ENCODE results near the gene EMID1.
"Not testable (repeated sequence)": the region's sequence is repeated elsewhere in the genome, so short reads cannot be mapped to it uniquely, and the experiment has no call there.

The EMID1 gene

DNA sequence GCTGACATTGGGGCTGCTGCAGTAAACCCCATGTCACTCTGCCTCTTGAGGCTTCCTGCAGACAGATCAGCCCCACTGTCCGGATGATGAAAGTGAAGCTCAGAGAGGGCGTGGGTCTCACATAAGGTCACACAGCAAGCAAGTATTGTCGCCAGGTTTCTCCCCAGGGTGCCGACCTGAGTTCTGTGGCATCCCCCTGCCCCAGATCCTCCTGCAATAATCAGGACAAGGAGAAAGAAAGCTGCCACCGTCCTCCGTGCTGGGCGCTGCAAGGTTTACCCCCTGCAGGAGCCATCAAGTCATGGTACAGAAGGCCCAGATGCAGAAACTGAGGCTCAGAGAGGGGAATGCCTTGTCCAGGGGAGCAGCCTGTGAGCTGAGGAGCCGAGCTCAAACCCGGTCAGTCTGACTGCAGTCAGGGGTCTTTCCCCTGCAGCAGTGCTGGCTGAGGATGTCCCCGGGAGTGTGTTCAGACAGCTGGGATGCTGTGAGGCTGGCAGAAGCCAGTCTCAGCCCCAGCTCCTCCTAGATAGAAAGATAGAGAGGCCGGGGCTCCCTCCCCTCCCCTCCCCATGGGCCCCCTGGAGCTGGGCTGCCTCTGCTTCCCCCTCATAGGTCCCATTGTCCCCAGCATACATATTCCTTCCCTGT, 13.2 kb downstream of the EMID1 start:
- H3K36me3 ChIP-seq (ENCODE audit: control insufficient read depth in 1 of 2, insufficient read depth in 2 of 2, low read length in 2 of 2), result no peaks in the 10 kb centered on the region
- H3K4me3 ChIP-seq (ENCODE audit: low read depth in 1 of 2, low read length in 2 of 2), result no peak overlapping the region
- H3K9me3 ChIP-seq (ENCODE audit: control insufficient read depth in 1 of 2, low read length in 2 of 2), result no peaks in the 10 kb centered on the region
- no peaks in the 10 kb centered on the region for H3K27me3 ChIP-seq (ENCODE audit: control insufficient read depth in 1 of 2, insufficient read depth in 2 of 2, low read length in 2 of 2)
- no peak overlapping the region for H3K9ac ChIP-seq (ENCODE audit: low read depth in 1 of 2, low read length in 2 of 2)
- no peak overlapping the region for H3K27ac ChIP-seq (ENCODE audit: low read depth, low read length)
- peaks cover 0 to 9% of the 10 kb centered on the region in 2 donors for H3K4me1 ChIP-seq (ENCODE audit: control insufficient read depth in 1 of 2, insufficient read depth in 2 of 2, low read length in 2 of 2)

GRCh38 chr22:29219409-29219782, 13.7 kb downstream of the EMID1 start:
- H3K4me1 ChIP-seq (ENCODE audit: control insufficient read depth in 1 of 2, insufficient read depth in 2 of 2, low read length in 2 of 2); H3K9ac ChIP-seq (ENCODE audit: low read depth in 1 of 2, low read length in 2 of 2); H3K27me3 ChIP-seq (ENCODE audit: control insufficient read depth in 1 of 2, insufficient read depth in 2 of 2, low read length in 2 of 2); H3K4me3 ChIP-seq (ENCODE audit: low read depth in 1 of 2, low read length in 2 of 2); H3K36me3 ChIP-seq (ENCODE audit: control insufficient read depth in 1 of 2, insufficient read depth in 2 of 2, low read length in 2 of 2); H3K9me3 ChIP-seq (ENCODE audit: control insufficient read depth in 1 of 2, low read length in 2 of 2); H3K27ac ChIP-seq (ENCODE audit: low read depth, low read length): not testable (repeated sequence)

- H3K27ac ChIP-seq (ENCODE audit: low read depth, low read length), result no peak overlapping the region
- no peaks in the 10 kb centered on the region for H3K9me3 ChIP-seq (ENCODE audit: control insufficient read depth in 1 of 2, low read length in 2 of 2)
- no peaks in the 10 kb centered on the region for H3K36me3 ChIP-seq (ENCODE audit: control insufficient read depth in 1 of 2, insufficient read depth in 2 of 2, low read length in 2 of 2)
- no peak overlapping the region for H3K9ac ChIP-seq (ENCODE audit: low read depth in 1 of 2, low read length in 2 of 2)
- H3K4me1 ChIP-seq (ENCODE audit: control insufficient read depth in 1 of 2, insufficient read depth in 2 of 2, low read length in 2 of 2), result peaks cover 4 to 15% of the 10 kb centered on the region in 2 donors
- no peak overlapping the region for H3K4me3 ChIP-seq (ENCODE audit: low read depth in 1 of 2, low read length in 2 of 2)
- H3K27me3 ChIP-seq (ENCODE audit: control insufficient read depth in 1 of 2, insufficient read depth in 2 of 2, low read length in 2 of 2), result no peaks in the 10 kb centered on the region
Measured at GRCh38 chr22:29219881-29220670, 14.4 kb downstream of the EMID1 start.

GRCh38 chr22:29224121-29224858, 18.6 kb downstream of the EMID1 start:
- Histone ChIP-seq H3K4me3 (ENCODE audit: low read depth in 1 of 2, low read length in 2 of 2) (no peak overlapping the region), H3K27me3 (ENCODE audit: control insufficient read depth in 1 of 2, insufficient read depth in 2 of 2, low read length in 2 of 2) (no peaks in the 10 kb centered on the region), H3K27ac (ENCODE audit: low read depth, low read length) (peak overlapping the region; percentile 22), H3K9me3 (ENCODE audit: control insufficient read depth in 1 of 2, low read length in 2 of 2) (no peaks in the 10 kb centered on the region), H3K4me1 (ENCODE audit: control insufficient read depth in 1 of 2, insufficient read depth in 2 of 2, low read length in 2 of 2) (peaks cover 9 to 16% of the 10 kb centered on the region in 2 donors), H3K9ac (ENCODE audit: low read depth in 1 of 2, low read length in 2 of 2) (no peak overlapping the region), H3K36me3 (ENCODE audit: control insufficient read depth in 1 of 2, insufficient read depth in 2 of 2, low read length in 2 of 2) (no peaks in the 10 kb centered on the region)

DNA sequence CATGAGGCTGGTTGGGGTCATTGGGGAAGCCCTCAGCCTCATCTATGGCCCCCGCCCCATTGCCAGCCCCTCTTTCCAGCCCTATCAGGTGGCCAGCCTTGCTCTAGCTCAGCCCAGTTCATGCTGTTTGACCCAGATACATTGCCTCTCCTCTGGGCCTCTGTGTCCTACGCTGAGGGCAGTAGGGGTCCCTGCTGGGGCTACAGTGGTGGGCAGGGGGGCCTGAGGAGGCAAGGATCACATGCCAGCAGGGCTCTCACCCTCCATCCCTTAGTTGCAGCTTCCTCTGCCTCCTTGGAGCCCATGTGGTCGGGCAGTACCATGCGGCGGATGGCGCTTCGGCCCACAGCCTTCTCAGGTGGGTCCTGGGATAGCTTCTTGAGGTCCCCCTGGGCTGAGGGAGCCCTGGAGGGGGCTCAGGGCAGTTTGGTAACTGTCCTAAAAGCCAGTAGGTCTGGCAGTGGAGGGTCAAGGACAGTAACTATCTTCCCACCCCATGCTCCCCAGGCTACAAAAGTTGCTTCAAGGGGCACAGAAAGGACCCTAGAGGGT, 19.2 kb downstream of the EMID1 start:
- H3K36me3 ChIP-seq (ENCODE audit: control insufficient read depth in 1 of 2, insufficient read depth in 2 of 2, low read length in 2 of 2), result no peaks in the 10 kb centered on the region
- H3K9ac ChIP-seq (ENCODE audit: low read depth in 1 of 2, low read length in 2 of 2), result no peak overlapping the region
- H3K27ac ChIP-seq (ENCODE audit: low read depth, low read length), result peak overlapping the region; percentile 51
- H3K9me3 ChIP-seq (ENCODE audit: control insufficient read depth in 1 of 2, low read length in 2 of 2), result no peaks in the 10 kb centered on the region
- no peaks in the 10 kb centered on the region for H3K27me3 ChIP-seq (ENCODE audit: control insufficient read depth in 1 of 2, insufficient read depth in 2 of 2, low read length in 2 of 2)
- H3K4me3 ChIP-seq (ENCODE audit: low read depth in 1 of 2, low read length in 2 of 2), result no peak overlapping the region
- H3K4me1 ChIP-seq (ENCODE audit: control insufficient read depth in 1 of 2, insufficient read depth in 2 of 2, low read length in 2 of 2), result peaks cover 9 to 16% of the 10 kb centered on the region in 2 donors

DNA sequence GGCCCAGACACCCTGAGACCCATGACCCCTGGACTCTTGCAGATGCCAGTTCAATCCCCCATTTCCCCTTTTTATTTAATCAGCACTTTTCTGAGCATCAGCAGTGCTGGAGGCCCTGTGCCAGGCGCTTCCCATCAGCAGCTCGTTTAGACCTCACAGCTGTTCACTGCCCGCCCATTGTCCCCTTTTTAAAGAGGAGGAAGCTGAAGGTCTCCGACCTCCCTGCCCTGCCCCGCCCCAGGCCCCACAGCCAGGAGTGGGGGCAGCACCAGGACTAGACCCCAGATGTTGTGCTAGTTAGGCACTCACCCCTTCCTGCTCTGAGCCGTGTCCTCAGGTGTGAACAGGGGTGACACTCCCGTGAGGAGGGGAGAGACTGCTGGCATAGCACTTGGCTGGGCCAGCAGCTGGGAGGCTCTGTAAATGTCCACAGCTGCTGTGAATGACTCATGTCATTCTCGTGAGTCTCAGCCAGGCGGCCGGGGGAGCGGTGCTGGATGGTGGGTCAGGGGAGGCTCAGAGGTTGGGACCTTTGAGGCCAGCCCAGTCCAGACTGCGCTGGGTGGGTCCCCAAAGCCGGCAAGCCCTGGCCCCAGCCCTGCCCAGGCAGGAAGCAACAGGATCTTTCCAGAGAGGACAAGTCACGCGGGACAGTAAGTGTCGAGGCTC, 19.9 kb downstream of the EMID1 start:
- H3K4me3 ChIP-seq (ENCODE audit: low read depth in 1 of 2, low read length in 2 of 2), result no peak overlapping the region
- H3K9ac ChIP-seq (ENCODE audit: low read depth in 1 of 2, low read length in 2 of 2), result no peak overlapping the region
- H3K4me1 ChIP-seq (ENCODE audit: control insufficient read depth in 1 of 2, insufficient read depth in 2 of 2, low read length in 2 of 2), result peaks cover 9 to 11% of the 10 kb centered on the region in 2 donors
- no peaks in the 10 kb centered on the region for H3K9me3 ChIP-seq (ENCODE audit: control insufficient read depth in 1 of 2, low read length in 2 of 2)
- H3K27ac ChIP-seq (ENCODE audit: low read depth, low read length), result peak overlapping the region; percentile 51
- no peaks in the 10 kb centered on the region for H3K27me3 ChIP-seq (ENCODE audit: control insufficient read depth in 1 of 2, insufficient read depth in 2 of 2, low read length in 2 of 2)
- no peaks in the 10 kb centered on the region for H3K36me3 ChIP-seq (ENCODE audit: control insufficient read depth in 1 of 2, insufficient read depth in 2 of 2, low read length in 2 of 2)

- H3K27ac ChIP-seq (ENCODE audit: low read depth, low read length), result no peak overlapping the region
- no peaks in the 10 kb centered on the region for H3K9me3 ChIP-seq (ENCODE audit: control insufficient read depth in 1 of 2, low read length in 2 of 2)
- peaks cover 7 to 9% of the 10 kb centered on the region in 2 donors for H3K4me1 ChIP-seq (ENCODE audit: control insufficient read depth in 1 of 2, insufficient read depth in 2 of 2, low read length in 2 of 2)
- no peak overlapping the region for H3K9ac ChIP-seq (ENCODE audit: low read depth in 1 of 2, low read length in 2 of 2)
- no peak overlapping the region for H3K4me3 ChIP-seq (ENCODE audit: low read depth in 1 of 2, low read length in 2 of 2)
- H3K36me3 ChIP-seq (ENCODE audit: control insufficient read depth in 1 of 2, insufficient read depth in 2 of 2, low read length in 2 of 2), result no peaks in the 10 kb centered on the region
- H3K27me3 ChIP-seq (ENCODE audit: control insufficient read depth in 1 of 2, insufficient read depth in 2 of 2, low read length in 2 of 2), result no peaks in the 10 kb centered on the region
Measured at GRCh38 chr22:29226351-29226981, 20.8 kb downstream of the EMID1 start.

DNA sequence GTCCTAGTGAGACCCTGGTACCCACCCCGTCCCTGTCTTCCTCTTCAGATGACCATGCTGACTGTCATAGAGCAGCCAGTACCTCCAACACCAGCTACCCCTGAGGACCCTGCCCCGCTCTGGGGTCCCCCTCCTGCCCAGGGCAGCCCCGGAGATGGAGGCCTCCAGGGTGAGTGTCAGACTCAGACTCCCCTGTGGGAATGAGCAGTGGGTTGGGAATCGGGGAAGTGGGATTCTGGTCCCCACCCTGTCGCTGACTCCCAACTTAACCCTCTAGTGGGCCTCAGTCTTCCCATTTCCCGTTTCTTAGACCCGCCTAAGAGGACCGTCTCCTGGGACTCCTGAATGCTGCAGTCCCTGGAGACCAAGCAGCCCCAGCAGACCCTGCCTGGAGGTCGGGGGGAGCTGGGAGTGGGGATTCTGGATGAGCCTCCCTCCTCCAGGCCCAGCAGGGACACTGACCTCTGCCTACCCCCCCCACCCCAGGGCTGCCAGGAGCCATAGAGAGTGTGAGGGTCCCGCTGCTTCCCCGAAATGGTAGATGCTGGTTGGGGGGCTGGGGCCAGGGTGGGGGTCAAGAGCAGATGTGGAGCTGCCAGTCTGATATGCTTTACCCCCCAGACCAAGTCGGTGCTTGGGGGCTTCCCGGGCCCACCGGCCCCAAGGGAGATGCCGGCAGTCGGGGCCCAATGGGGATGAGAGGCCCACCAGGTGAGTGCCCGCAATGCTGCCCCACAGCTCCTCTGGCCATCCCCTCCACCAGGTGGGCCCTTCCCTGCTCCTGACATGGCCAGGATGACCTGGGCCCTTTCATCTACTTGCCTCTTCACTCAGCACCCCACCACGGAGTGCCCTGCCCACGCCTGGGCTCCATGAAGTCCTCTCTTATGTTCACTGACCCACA, 25.5 kb downstream of the EMID1 start:
- H3K9me3 ChIP-seq (ENCODE audit: control insufficient read depth in 1 of 2, low read length in 2 of 2), result no peaks in the 10 kb centered on the region
- no peak overlapping the region for H3K27ac ChIP-seq (ENCODE audit: low read depth, low read length)

More for the DNA sequence above, 25.5 kb downstream of the EMID1 start:
- no peak overlapping the region for H3K4me3 ChIP-seq (ENCODE audit: low read depth in 1 of 2, low read length in 2 of 2)
- no peaks in the 10 kb centered on the region for H3K27me3 ChIP-seq (ENCODE audit: control insufficient read depth in 1 of 2, insufficient read depth in 2 of 2, low read length in 2 of 2)
- H3K9ac ChIP-seq (ENCODE audit: low read depth in 1 of 2, low read length in 2 of 2), result no peak overlapping the region
- no peaks in the 10 kb centered on the region for H3K36me3 ChIP-seq (ENCODE audit: control insufficient read depth in 1 of 2, insufficient read depth in 2 of 2, low read length in 2 of 2)
- no peaks in the 10 kb centered on the region for H3K4me1 ChIP-seq (ENCODE audit: control insufficient read depth in 1 of 2, insufficient read depth in 2 of 2, low read length in 2 of 2)

All from duodenal mucosa (tissue), 2 donors.